Muscle of arm (tissue), 14 donors: ENCODE measurements around the gene LRRC75B. TPM values are rescaled to one million over a fixed set of nuclear protein-coding genes. Genes with fewer than 3 reads are reported as not detected.
"Not testable (repeated sequence)": the region's sequence is repeated elsewhere in the genome, so short reads cannot be mapped to it uniquely, and the experiment has no call there.

ENCODE experiments used
- DNase-seq: peaks from one replicate; pipeline ENCODE4 v3.0.0-alpha.2; 2013
- long read RNA-seq, 11 donors: transcript quantifications; one replicate each; lab custom pipeline, GENCODE V29; 2026
- polyA plus RNA-seq, 12 donors: library from polyadenylated mRNA; unstranded; fragments of 120-200 nt; gene quantifications; one replicate each; pipeline ENCODE4 v1.2.1, GENCODE V29; 2013; ENCODE audit not compliant: insufficient read length in 12 of 12

The LRRC75B gene
- 10 to 100 TPM in 3 of 12 donors, 1 to 10 TPM in 8, not detected in 1; 4.9 to 15.5 (median 8.2) TPM for polyA plus RNA-seq
- long read RNA-seq, donor 1, partial matches to known transcripts, result 7 of 12 reads
- long read RNA-seq, donor 1, other reads (novel, unspliced or antisense), result 0 of 12 reads
- long read RNA-seq, donor 2, partial matches to known transcripts, result 0 of 3 reads
- long read RNA-seq, donor 2, other reads (novel, unspliced or antisense), result 0 of 3 reads
- long read RNA-seq, donor 3, result 0 reads
- long read RNA-seq, donor 4, partial matches to known transcripts, result 0 of 1 reads
- long read RNA-seq, donor 4, other reads (novel, unspliced or antisense), result 0 of 1 reads
- long read RNA-seq, donor 5, partial matches to known transcripts, result 0 of 3 reads
- long read RNA-seq, donor 5, other reads (novel, unspliced or antisense), result 0 of 3 reads
- long read RNA-seq, donor 6, result 0 reads
- long read RNA-seq, donor 7, result 0 reads
- long read RNA-seq, donor 8, partial matches to known transcripts, result 0 of 2 reads
- long read RNA-seq, donor 8, other reads (novel, unspliced or antisense), result 0 of 2 reads
- long read RNA-seq, donor 9, partial matches to known transcripts, result 0 of 1 reads
- long read RNA-seq, donor 9, other reads (novel, unspliced or antisense), result 0 of 1 reads
- long read RNA-seq, donor 10, partial matches to known transcripts, result 0 of 1 reads
- long read RNA-seq, donor 10, other reads (novel, unspliced or antisense), result 0 of 1 reads
- long read RNA-seq, donor 11, partial matches to known transcripts, result 0 of 1 reads
- long read RNA-seq, donor 11, other reads (novel, unspliced or antisense), result 0 of 1 reads

- DNase-seq, result peak; percentile 82
These were observed at the start of gene LRRC75B for GRCh38 chr22:24592851-24593558. LRRC75B (minus strand) TSS chr22:24593073; CDS start chr22:24593039, 34 bp downstream.

GRCh38 chr22:24642307-24642706 lies 49.4 kb upstream of the LRRC75B start:
- DNase-seq, result not testable (repeated sequence)

GRCh38 chr22:24636513-24636912 lies 43.6 kb upstream of the LRRC75B start:
- not testable (repeated sequence) for DNase-seq

- DNase-seq, result not testable (repeated sequence)
These were observed 42.0 kb upstream of the LRRC75B start for GRCh38 chr22:24634776-24635389.

- DNase-seq, result not testable (repeated sequence)
These were observed 40.6 kb upstream of the LRRC75B start for GRCh38 chr22:24633231-24634023.

- DNase-seq, result peak; percentile 41
These were observed 39.8 kb upstream of the LRRC75B start for GRCh38 chr22:24632642-24633041.

GRCh38 chr22:24631430-24632122 lies 38.7 kb upstream of the LRRC75B start:
- DNase-seq, result not testable (repeated sequence)

GRCh38 chr22:24630812-24631427 lies 38.0 kb upstream of the LRRC75B start:
- DNase-seq, result not testable (repeated sequence)

- not testable (repeated sequence) for DNase-seq
These were observed 36.2 kb upstream of the LRRC75B start for GRCh38 chr22:24629069-24629468.

GRCh38 chr22:24627911-24628310 lies 35.0 kb upstream of the LRRC75B start:
- DNase-seq, result not testable (repeated sequence)

GRCh38 chr22:24622596-24622995 lies 29.7 kb upstream of the LRRC75B start:
- not testable (repeated sequence) for DNase-seq

GRCh38 chr22:24621244-24621643 lies 28.4 kb upstream of the LRRC75B start:
- not testable (repeated sequence) for DNase-seq

GRCh38 chr22:24614794-24615193 lies 21.9 kb upstream of the LRRC75B start:
- not testable (repeated sequence) for DNase-seq

- DNase-seq, result not testable (repeated sequence)
These were observed 17.0 kb upstream of the LRRC75B start for GRCh38 chr22:24609888-24610287.

- DNase-seq, result not testable (repeated sequence)
These were observed 15.5 kb upstream of the LRRC75B start for GRCh38 chr22:24608327-24608726.

GRCh38 chr22:24607429-24607983 lies 14.6 kb upstream of the LRRC75B start:
- DNase-seq, result not testable (repeated sequence)

- not testable (repeated sequence) for DNase-seq
These were observed 13.5 kb upstream of the LRRC75B start for GRCh38 chr22:24606340-24606739.

GRCh38 chr22:24603770-24604629 lies 11.1 kb upstream of the LRRC75B start:
- DNase-seq, result not testable (repeated sequence)
